Skeletal muscle satellite cell (primary cell): ENCODE data around the gene CDC20.

Experiments
- H3K27me3 ChIP-seq: 2 replicates; pipeline ENCODE4 v1.7.0; 2013; ENCODE audit warnings: low read length; ENCODE audit not compliant: control insufficient read depth, insufficient read depth
- H3K36me3 ChIP-seq: 2 replicates; pipeline ENCODE4 v1.7.0; 2013; ENCODE audit warnings: mild to moderate bottlenecking, control low read depth, low read length; ENCODE audit not compliant: insufficient read depth
- H3K4me1 ChIP-seq: 2 replicates; pipeline ENCODE4 v1.7.0; 2013; ENCODE audit warnings: low read length; ENCODE audit not compliant: control insufficient read depth, insufficient read depth
- H3K4me2 ChIP-seq: 2 replicates; pipeline ENCODE4 v1.7.0; 2013; ENCODE audit warnings: mild to moderate bottlenecking, low read length
- H3K4me3 ChIP-seq: 2 replicates; pipeline ENCODE4 v1.7.0; 2013; ENCODE audit warnings: low read length
- H3K9ac ChIP-seq: 2 replicates; pipeline ENCODE4 v1.7.0; 2013; ENCODE audit warnings: mild to moderate bottlenecking, low read depth, low read length, moderate library complexity
- H3K9me3 ChIP-seq: replicated peaks from 2 replicates; pipeline ENCODE4 v1.7.0; 2013; ENCODE audit warnings: mild to moderate bottlenecking, control low read depth, low read length

The CDC20 gene

GRCh38 chr1:43373066-43373940 lies 14.5 kb downstream of the CDC20 start:
- Histone ChIP-seq H3K27me3 (no peaks in the 10 kb centered on the region), H3K9me3 (no peaks in the 10 kb centered on the region), H3K4me2 (peak overlapping the region; percentile 48), H3K4me1 (peaks cover 36% of the 10 kb centered on the region), H3K9ac (peak overlapping the region; percentile 12), H3K4me3 (peak overlapping the region; percentile 15), H3K36me3 (no peaks in the 10 kb centered on the region)

- Histone ChIP-seq H3K9me3 (no peaks in the 10 kb centered on the region), H3K9ac (no peak overlapping the region), H3K4me1 (peaks cover 26% of the 10 kb centered on the region)
Measured at GRCh38 chr1:43376723-43377235, 18.0 kb downstream of the CDC20 start.

GRCh38 chr1:43377831-43378230 lies 19.1 kb downstream of the CDC20 start:
- H3K27me3 ChIP-seq, result no peaks in the 10 kb centered on the region
- no peak overlapping the region for H3K4me3 ChIP-seq
- H3K9me3 ChIP-seq, result no peaks in the 10 kb centered on the region
- no peak overlapping the region for H3K4me2 ChIP-seq
- H3K4me1 ChIP-seq, result peaks cover 15% of the 10 kb centered on the region
- H3K9ac ChIP-seq, result no peak overlapping the region
- H3K36me3 ChIP-seq, result peaks cover 11% of the 10 kb centered on the region

More at GRCh38 chr1:43376723-43377235, 18.0 kb downstream of the CDC20 start:
- peaks cover under 1% of the 10 kb centered on the region for H3K36me3 ChIP-seq
- H3K27me3 ChIP-seq, result no peaks in the 10 kb centered on the region
- H3K4me3 ChIP-seq, result no peak overlapping the region
- no peak overlapping the region for H3K4me2 ChIP-seq

- Histone ChIP-seq H3K9me3 (no peaks in the 10 kb centered on the region), H3K27me3 (no peaks in the 10 kb centered on the region), H3K9ac (no peak overlapping the region), H3K36me3 (peaks cover 28% of the 10 kb centered on the region), H3K4me3 (no peak overlapping the region), H3K4me2 (no peak overlapping the region), H3K4me1 (no peaks in the 10 kb centered on the region)
Measured at GRCh38 chr1:43379476-43379875, 20.7 kb downstream of the CDC20 start.

- Histone ChIP-seq H3K9ac (no peak overlapping the region), H3K4me3 (no peak overlapping the region), H3K9me3 (no peaks in the 10 kb centered on the region), H3K36me3 (peaks cover 49% of the 10 kb centered on the region), H3K4me2 (no peak overlapping the region), H3K4me1 (no peaks in the 10 kb centered on the region), H3K27me3 (no peaks in the 10 kb centered on the region)
Measured at GRCh38 chr1:43381612-43382011, 22.8 kb downstream of the CDC20 start.

- H3K36me3 ChIP-seq, result peaks cover 55% of the 10 kb centered on the region
- no peaks in the 10 kb centered on the region for H3K27me3 ChIP-seq
- H3K4me1 ChIP-seq, result no peaks in the 10 kb centered on the region
- H3K9me3 ChIP-seq, result no peaks in the 10 kb centered on the region
- no peak overlapping the region for H3K4me2 ChIP-seq
- H3K9ac ChIP-seq, result no peak overlapping the region
- no peak overlapping the region for H3K4me3 ChIP-seq
Measured at GRCh38 chr1:43382027-43382779, 23.4 kb downstream of the CDC20 start.

- peaks cover 9% of the 10 kb centered on the region for H3K4me1 ChIP-seq
- H3K9me3 ChIP-seq, result no peaks in the 10 kb centered on the region
- no peak overlapping the region for H3K4me3 ChIP-seq
- H3K9ac ChIP-seq, result no peak overlapping the region
- H3K4me2 ChIP-seq, result no peak overlapping the region
- no peaks in the 10 kb centered on the region for H3K27me3 ChIP-seq
- H3K36me3 ChIP-seq, result peaks cover 64% of the 10 kb centered on the region
Measured at GRCh38 chr1:43383449-43383848, 24.7 kb downstream of the CDC20 start.

GRCh38 chr1:43386676-43387075 lies 27.9 kb downstream of the CDC20 start:
- Histone ChIP-seq H3K27me3 (no peaks in the 10 kb centered on the region), H3K4me3 (no peak overlapping the region), H3K9ac (no peak overlapping the region), H3K4me1 (peaks cover 20% of the 10 kb centered on the region), H3K36me3 (peaks cover 64% of the 10 kb centered on the region), H3K9me3 (no peaks in the 10 kb centered on the region), H3K4me2 (no peak overlapping the region)

- peaks cover 20% of the 10 kb centered on the region for H3K4me1 ChIP-seq
- H3K9me3 ChIP-seq, result no peaks in the 10 kb centered on the region
- H3K9ac ChIP-seq, result peak overlapping the region; percentile 96
- H3K27me3 ChIP-seq, result no peaks in the 10 kb centered on the region
- peak overlapping the region; percentile 99 for H3K4me3 ChIP-seq
- peak overlapping the region; percentile 89 for H3K4me2 ChIP-seq
- H3K36me3 ChIP-seq, result peaks cover 50% of the 10 kb centered on the region
Measured at GRCh38 chr1:43387976-43388599, 29.3 kb downstream of the CDC20 start.

GRCh38 chr1:43388613-43389012 lies 29.8 kb downstream of the CDC20 start:
- H3K27me3 ChIP-seq, result no peaks in the 10 kb centered on the region
- H3K9ac ChIP-seq, result peak overlapping the region; percentile 96
- H3K36me3 ChIP-seq, result peaks cover 45% of the 10 kb centered on the region
- peaks cover 20% of the 10 kb centered on the region for H3K4me1 ChIP-seq
- peak overlapping the region; percentile 89 for H3K4me2 ChIP-seq
- no peaks in the 10 kb centered on the region for H3K9me3 ChIP-seq
- H3K4me3 ChIP-seq, result peak overlapping the region; percentile 99
